ENCODE measurements around the gene CALN1. TPM values are rescaled to one million over a fixed set of nuclear protein-coding genes. Genes with fewer than 3 reads are reported as not detected.

The CALN1 gene
- polyA plus RNA-seq, 3 donors = under 0.01 TPM; not detected in 2

DNA sequence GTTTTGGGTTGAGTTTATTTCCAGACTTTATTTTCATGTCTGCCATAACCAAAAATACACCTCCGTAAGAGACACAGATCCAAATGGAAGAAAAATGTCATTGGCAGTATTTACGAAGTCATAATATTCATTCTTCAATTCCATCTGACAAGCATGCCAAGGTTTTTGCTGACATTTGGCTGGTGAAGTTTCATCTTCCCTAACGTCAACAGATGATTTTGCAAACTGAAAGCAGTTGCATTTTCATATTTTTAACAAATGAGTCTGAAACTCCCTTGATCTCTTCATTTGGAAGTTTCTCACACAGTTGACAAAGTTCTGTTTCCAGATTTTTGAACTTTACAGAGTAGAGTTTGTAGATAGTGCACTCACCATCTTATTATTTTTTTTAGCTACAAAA is 114.5 kb downstream of the CALN1 start:
- no peak overlapping the region for H2AFZ ChIP-seq (ENCODE audit: insufficient read depth, low read depth, low read length, poor library complexity, severe bottlenecking)
- intact Hi-C loops (cut with micrococcal nuclease) = no loop called here
- DNase-seq = no peak
- Mint-ChIP-seq H3K4me3 (no peak overlapping the region), H3K27me3 (ENCODE audit: low read depth in 3 of 3) (peaks cover 0 to 3% (median 0%) of the 10 kb centered on the region in 3 donors), H3K9me3 (peaks cover 0 to 3% (median 0%) of the 10 kb centered on the region in 7 donors), H3K36me3 (no peaks in the 10 kb centered on the region), H3K4me1 (peaks cover 6% of the 10 kb centered on the region), H3K27ac (no peak overlapping the region)
- H3K4me2 ChIP-seq (replicated peaks; ENCODE audit: extremely low read depth, low read length, poor library complexity, severe bottlenecking) = no peak overlapping the region
- no peaks in the 10 kb centered on the region for H3K79me2 ChIP-seq (ENCODE audit: insufficient read depth, low read length)
- no peak overlapping the region for H3K9ac ChIP-seq (ENCODE audit: insufficient read depth, low read length, poor library complexity, severe bottlenecking)
- no peaks in the 10 kb centered on the region for H3K4me1 ChIP-seq (ENCODE audit: control insufficient read depth in 1 of 2, insufficient read depth in 2 of 2, low read length in 2 of 2)
- no peaks in the 10 kb centered on the region for H3K9me3 ChIP-seq (replicated peaks in 1 of 2; ENCODE audit: control insufficient read depth in 1 of 2, insufficient read depth in 1 of 2, low read length in 2 of 2)
- H3K27ac ChIP-seq (ENCODE audit: low read depth in 1 of 2, low read length in 2 of 2) = no peak overlapping the region
- no peaks in the 10 kb centered on the region for H3K36me3 ChIP-seq (replicated peaks in 1 of 2; ENCODE audit: control insufficient read depth in 1 of 2, insufficient read depth in 2 of 2, low read length in 2 of 2)
- TF ChIP-seq, protein P1, sequence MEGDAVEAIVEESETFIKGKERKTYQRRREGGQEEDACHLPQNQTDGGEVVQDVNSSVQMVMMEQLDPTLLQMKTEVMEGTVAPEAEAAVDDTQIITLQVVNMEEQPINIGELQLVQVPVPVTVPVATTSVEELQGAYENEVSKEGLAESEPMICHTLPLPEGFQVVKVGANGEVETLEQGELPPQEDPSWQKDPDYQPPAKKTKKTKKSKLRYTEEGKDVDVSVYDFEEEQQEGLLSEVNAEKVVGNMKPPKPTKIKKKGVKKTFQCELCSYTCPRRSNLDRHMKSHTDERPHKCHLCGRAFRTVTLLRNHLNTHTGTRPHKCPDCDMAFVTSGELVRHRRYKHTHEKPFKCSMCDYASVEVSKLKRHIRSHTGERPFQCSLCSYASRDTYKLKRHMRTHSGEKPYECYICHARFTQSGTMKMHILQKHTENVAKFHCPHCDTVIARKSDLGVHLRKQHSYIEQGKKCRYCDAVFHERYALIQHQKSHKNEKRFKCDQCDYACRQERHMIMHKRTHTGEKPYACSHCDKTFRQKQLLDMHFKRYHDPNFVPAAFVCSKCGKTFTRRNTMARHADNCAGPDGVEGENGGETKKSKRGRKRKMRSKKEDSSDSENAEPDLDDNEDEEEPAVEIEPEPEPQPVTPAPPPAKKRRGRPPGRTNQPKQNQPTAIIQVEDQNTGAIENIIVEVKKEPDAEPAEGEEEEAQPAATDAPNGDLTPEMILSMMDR (IDR thresholded peaks at IDR 0.05) = no peak
- no CpG with 5 or more reads among the region's 3 CpGs for WGBS (ENCODE audit: insufficient coverage)
- no peak overlapping the region for H3K4me3 ChIP-seq (replicated peaks in 1 of 3; ENCODE audit: low read depth in 2 of 3, low read length in 3 of 3)
- H3K27me3 ChIP-seq (ENCODE audit: control insufficient read depth in 2 of 2, insufficient read depth in 2 of 2, low read length in 2 of 2) = no peaks in the 10 kb centered on the region
- H4K20me1 ChIP-seq (ENCODE audit: insufficient read depth, low read length) = no peaks in the 10 kb centered on the region

DNA sequence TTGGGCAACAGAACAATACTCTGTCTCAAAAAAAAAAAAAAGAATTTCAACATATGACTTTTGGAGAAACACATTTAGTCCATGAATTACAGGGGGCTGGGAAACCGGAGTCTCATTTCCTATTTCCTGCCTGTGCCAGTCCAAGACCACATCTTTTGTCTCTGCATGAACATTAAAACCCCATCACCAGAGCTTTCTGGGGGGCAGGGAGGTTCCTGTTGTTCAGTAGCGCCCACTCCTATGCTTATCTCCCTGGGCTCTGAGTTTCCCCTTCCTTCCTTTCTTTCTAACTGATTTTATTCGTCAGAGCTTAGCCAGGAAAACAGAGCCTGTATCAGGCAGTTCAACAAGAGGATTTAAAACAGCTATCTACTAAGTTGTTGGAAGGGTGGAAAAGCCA is 119.3 kb downstream of the CALN1 start:
- Histone ChIP-seq H2AFZ (ENCODE audit: insufficient read depth, low read depth, low read length, poor library complexity, severe bottlenecking) (peak overlapping the region; percentile 6), H3K4me1 (ENCODE audit: control insufficient read depth in 1 of 2, insufficient read depth in 2 of 2, low read length in 2 of 2) (no peaks in the 10 kb centered on the region), H3K79me2 (ENCODE audit: insufficient read depth, low read length) (no peaks in the 10 kb centered on the region), H3K4me2 (replicated peaks; ENCODE audit: extremely low read depth, low read length, poor library complexity, severe bottlenecking) (no peak overlapping the region), H3K36me3 (replicated peaks in 1 of 2; ENCODE audit: control insufficient read depth in 1 of 2, insufficient read depth in 2 of 2, low read length in 2 of 2) (no peaks in the 10 kb centered on the region), H3K27ac (ENCODE audit: low read depth in 1 of 2, low read length in 2 of 2) (no peak overlapping the region), H3K27me3 (ENCODE audit: control insufficient read depth in 2 of 2, insufficient read depth in 2 of 2, low read length in 2 of 2) (no peaks in the 10 kb centered on the region), H4K20me1 (ENCODE audit: insufficient read depth, low read length) (no peaks in the 10 kb centered on the region), H3K9ac (ENCODE audit: insufficient read depth, low read length, poor library complexity, severe bottlenecking) (no peak overlapping the region), H3K4me3 (replicated peaks in 1 of 3; ENCODE audit: low read depth in 2 of 3, low read length in 3 of 3) (no peak overlapping the region), H3K9me3 (replicated peaks in 1 of 2; ENCODE audit: control insufficient read depth in 1 of 2, insufficient read depth in 1 of 2, low read length in 2 of 2) (peaks cover 0 to 8% of the 10 kb centered on the region in 2 donors)
- 0% methylated on average over 1 of the region's 3 CpGs for WGBS (ENCODE audit: insufficient coverage)
- DNase-seq = no peak
- no peaks in the 10 kb centered on the region for H3K36me3 Mint-ChIP-seq
- TF ChIP-seq, protein P1 (IDR thresholded peaks at IDR 0.05) = no peak
- peaks cover 0 to 3% (median 0%) of the 10 kb centered on the region in 3 donors for H3K27me3 Mint-ChIP-seq (ENCODE audit: low read depth in 3 of 3)
- H3K9me3 Mint-ChIP-seq = peaks cover 2 to 11% (median 4%) of the 10 kb centered on the region in 7 donors
- no peak overlapping the region for H3K27ac Mint-ChIP-seq
- no peak overlapping the region for H3K4me3 Mint-ChIP-seq
- peaks cover 7% of the 10 kb centered on the region for H3K4me1 Mint-ChIP-seq
- intact Hi-C loops (cut with micrococcal nuclease) = no loop called here

Measured in CD14-positive monocyte (primary cell).